OCI-LY7 (cell line): ENCODE measurements around the gene COMMD1. TPM values are rescaled to one million over a fixed set of nuclear protein-coding genes. Genes with fewer than 3 reads are reported as not detected.

Source experiments
- BruUV-seq: library from RNA; stranded (reverse); fragments of 400-500 nt; replicated peaks from 2 replicates; lab custom pipeline; 2021; lab: Mats Ljungman, UMichigan
- CTCF ChIA-PET: fragments of 300-600 bp; sonication (Branson Sonifier 250); formaldehyde crosslinking; loops from one replicate; lab custom pipeline; 2022; ENCODE audit warnings: antibody characterized with exemption; ENCODE audit not compliant: unreplicated experiment; lab: Charles Lee
- POLR2A ChIA-PET: fragments of 300-600 bp; sonication (Branson Sonifier 250); formaldehyde crosslinking; loops from one replicate; lab custom pipeline; 2022; ENCODE audit warnings: antibody characterized with exemption; lab: Charles Lee
- DNase-seq: peaks from one replicate; pipeline ENCODE4 v3.0.0-alpha.2; 2015; ENCODE audit warnings: low spot score
- H2AFZ ChIP-seq: fragments of 200-600 bp; sonication (generic), shearing (Covaris generic); 2 replicates; pipeline ENCODE4 v1.6.1; 2014; ENCODE audit warnings: mild to moderate bottlenecking, antibody characterized with exemption, low read length, moderate library complexity
- H3K27ac ChIP-seq: fragments of 200-600 bp; sonication (generic); 2 replicates; pipeline ENCODE4 v1.5.1; 2014; ENCODE audit warnings: mixed run types, low read depth, mild to moderate bottlenecking, moderate library complexity, low read length, inconsistent platforms; ENCODE audit not compliant: poor library complexity, severe bottlenecking
- H3K36me3 ChIP-seq: fragments of 200-600 bp; sonication (generic); 2 replicates; pipeline ENCODE4 v1.6.1; 2014; ENCODE audit warnings: mild to moderate bottlenecking, antibody characterized with exemption, low read length, moderate library complexity, mixed read lengths; ENCODE audit not compliant: insufficient read depth
- H3K4me1 ChIP-seq: fragments of 200-600 bp; sonication (generic); 2 replicates; pipeline ENCODE4 v1.5.1; 2014; ENCODE audit warnings: mild to moderate bottlenecking, low read length; ENCODE audit not compliant: insufficient read depth, poor library complexity, severe bottlenecking
- H3K4me2 ChIP-seq: fragments of 200-600 bp; sonication (generic); 2 replicates; pipeline ENCODE4 v1.6.1; 2014; ENCODE audit warnings: mild to moderate bottlenecking, low read length
- H3K4me3 ChIP-seq: fragments of 200-600 bp; sonication (generic); 2 replicates; pipeline ENCODE4 v1.5.1; 2014; ENCODE audit warnings: mild to moderate bottlenecking, low read depth, low read length; ENCODE audit not compliant: poor library complexity, severe bottlenecking
- H3K79me2 ChIP-seq: fragments of 200-600 bp; sonication (generic); 2 replicates; pipeline ENCODE4 v1.6.1; 2016; ENCODE audit warnings: low read depth, mild to moderate bottlenecking, low read length, moderate library complexity, mixed read lengths; ENCODE audit not compliant: insufficient read depth
- H3K9me2 ChIP-seq: fragments of 200-600 bp; sonication (generic); 2 replicates; pipeline ENCODE4 v1.6.1; 2016; ENCODE audit warnings: mild to moderate bottlenecking, low read length, mixed read lengths; ENCODE audit not compliant: insufficient read depth
- H3K9me3 ChIP-seq: fragments of 200-600 bp; sonication (generic); 2 replicates; pipeline ENCODE4 v1.6.1; 2014; ENCODE audit warnings: mild to moderate bottlenecking, mixed run types, low read length, mixed read lengths
- H4K20me1 ChIP-seq: fragments of 200-600 bp; sonication (generic); 2 replicates; pipeline ENCODE4 v1.6.1; 2014; ENCODE audit warnings: mild to moderate bottlenecking, antibody characterized with exemption, low read length, moderate library complexity, mixed read lengths; ENCODE audit not compliant: insufficient read depth
- CTCF ChIP-seq: fragments of 200-600 bp; sonication (generic); conservative IDR thresholded peaks from 2 replicates; pipeline ENCODE4 v1.5.1; 2014; ENCODE audit warnings: mild to moderate bottlenecking, antibody characterized with exemption, low read length, moderate library complexity, mixed read lengths
- EZH2phosphoT487 ChIP-seq: fragments of 200-600 bp; sonication (generic); IDR thresholded peaks from 2 replicates; pipeline ENCODE4 v1.6.1; 2018; ENCODE audit warnings: low read depth, borderline replicate concordance, mild to moderate bottlenecking, mixed run types, antibody characterized with exemption, low read length, moderate library complexity, mixed read lengths
- intact Hi-C: fragments of 100-400 bp; cut with micrococcal nuclease; formaldehyde crosslinking; loops from one replicate; pipeline ENCODE4 v1.10.0; 2022; ENCODE audit not compliant: unreplicated experiment
- total RNA-seq, 2 experiments: library from RNA; depleted of rRNA in 1 of 2; stranded (reverse); fragments of >200 nt in 1 of 2; shearing (Covaris generic) in 1 of 2; gene quantifications; 2 replicates each; pipeline ENCODE4 v1.2.3, GENCODE V29; 2014 to 2022

The COMMD1 gene
- total RNA-seq, 2 experiments from 2014 or later = 22.0 to 22.1 TPM

DNA sequence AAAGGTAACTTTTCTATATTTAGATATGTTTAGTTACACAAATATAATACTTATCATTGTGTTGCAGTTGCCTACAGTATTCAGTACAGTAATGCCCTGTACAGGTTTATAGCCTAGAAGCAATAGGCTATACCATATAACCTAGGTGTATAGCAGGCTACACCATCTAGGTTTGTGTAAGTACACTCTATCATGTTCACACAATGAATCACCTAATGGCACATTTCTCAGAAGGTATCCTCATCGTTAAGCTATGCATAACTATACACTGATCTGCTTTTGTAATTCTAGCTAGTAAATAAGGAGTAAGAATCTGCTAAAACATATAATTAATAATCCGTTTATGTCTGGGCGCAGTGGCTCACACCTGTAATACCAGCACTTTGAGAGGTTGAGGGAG is 102.1 kb downstream of the COMMD1 start:
- no peaks in the 10 kb centered on the region for H3K9me2 ChIP-seq
- peaks cover 23% of the 10 kb centered on the region for H3K4me1 ChIP-seq
- POLR2A ChIA-PET = interaction anchor here (1.6 kb wide), 1 partner anchor 32 kb away, joined by 5 read pairs; no protein-coding TSS in a partner anchor
- no peak for DNase-seq
- H3K36me3 ChIP-seq = peaks cover 7% of the 10 kb centered on the region; the same call in 1 of the 2 replicates
- no peak overlapping the region for H3K4me3 ChIP-seq
- no peak overlapping the region for H3K27ac ChIP-seq
- peaks cover 11% of the 10 kb centered on the region; the same call in 1 of the 2 replicates for H3K9me3 ChIP-seq
- intact Hi-C loops = no loop called here
- no peaks in the 10 kb centered on the region for H3K79me2 ChIP-seq
- no TSS peak for BruUV-seq
- no peak overlapping the region for H3K4me2 ChIP-seq
- H4K20me1 ChIP-seq = no peaks in the 10 kb centered on the region
- H2AFZ ChIP-seq = no peak overlapping the region
- CTCF ChIA-PET = no interaction called here
- TF ChIP-seq CTCF (no peak), EZH2phosphoT487 (no peak)

- CTCF ChIA-PET = no interaction called here
- Histone ChIP-seq H3K4me2 (peak overlapping the region; percentile 56), H3K79me2 (no peaks in the 10 kb centered on the region), H3K4me1 (peaks cover 24% of the 10 kb centered on the region), H3K27ac (peak overlapping the region; percentile 49), H2AFZ (peak overlapping the region; percentile 70), H3K4me3 (peak overlapping the region; percentile 18), H4K20me1 (no peaks in the 10 kb centered on the region), H3K9me2 (no peaks in the 10 kb centered on the region), H3K9me3 (peaks cover 4% of the 10 kb centered on the region; the same call in 1 of the 2 replicates), H3K36me3 (no peaks in the 10 kb centered on the region)
- peak; percentile 35 for DNase-seq
- intact Hi-C loops = no loop called here
- BruUV-seq = no TSS peak
- no peak for TF ChIP-seq EZH2phosphoT487
- POLR2A ChIA-PET = interaction anchor here (0.6 to 1.5 kb wide), 8 partner anchors 11 to 190 kb away, joined by 3 to 7 read pairs (median 3); no protein-coding TSS in a partner anchor
Measured at GRCh38 chr2:62010632-62011256, 105.3 kb downstream of the COMMD1 start.

- CTCF ChIA-PET = no interaction called here
Measured at GRCh38 chr2:62013641-62014040, 108.2 kb downstream of the COMMD1 start.

More at GRCh38 chr2:62013641-62014040, 108.2 kb downstream of the COMMD1 start:
- BruUV-seq = no TSS peak
- POLR2A ChIA-PET = interaction anchor here (0.6 to 0.8 kb wide), 2 partner anchors 18 to 35 kb away, joined by 3 read pairs; no protein-coding TSS in a partner anchor
- H3K9me2 ChIP-seq = no peaks in the 10 kb centered on the region
- H3K9me3 ChIP-seq = no peaks in the 10 kb centered on the region
- no peak overlapping the region for H3K4me3 ChIP-seq
- no peak overlapping the region for H3K4me2 ChIP-seq
- no peaks in the 10 kb centered on the region for H3K79me2 ChIP-seq
- no peaks in the 10 kb centered on the region for H4K20me1 ChIP-seq
- H3K36me3 ChIP-seq = no peaks in the 10 kb centered on the region
- no peak overlapping the region for H2AFZ ChIP-seq
- no peak overlapping the region for H3K27ac ChIP-seq
- no peak for DNase-seq
- intact Hi-C loops = no loop called here
- TF ChIP-seq EZH2phosphoT487 (no peak), CTCF (no peak)
- H3K4me1 ChIP-seq = peaks cover 35% of the 10 kb centered on the region
